Neuronal stem cell (in vitro differentiated cells): ENCODE measurements around the gene PAQR7.

Source experiments
- DNase-seq: peaks from one replicate; pipeline ENCODE4 v3.0.0-alpha.2; 2013; ENCODE audit warnings: low spot score
- H2AFZ ChIP-seq: one replicate; pipeline ENCODE4 v1.6.1; 2013; ENCODE audit warnings: mild to moderate bottlenecking, low read length, inconsistent platforms
- H2AK5ac ChIP-seq: 2 replicates; pipeline ENCODE4 v1.6.1; 2013; ENCODE audit warnings: low read depth, mild to moderate bottlenecking, inconsistent platforms, low read length, moderate library complexity, mixed read lengths
- H2BK120ac ChIP-seq: 2 replicates; pipeline ENCODE4 v1.6.1; 2013; ENCODE audit warnings: low read depth, mild to moderate bottlenecking, inconsistent platforms, low read length, moderate library complexity, mixed read lengths
- H2BK12ac ChIP-seq: one replicate; pipeline ENCODE4 v1.6.1; 2013; ENCODE audit warnings: low read length, inconsistent platforms
- H2BK15ac ChIP-seq: 2 replicates; pipeline ENCODE4 v1.6.1; 2013; ENCODE audit warnings: mild to moderate bottlenecking, low read length, inconsistent platforms, mixed read lengths
- H2BK5ac ChIP-seq: one replicate; pipeline ENCODE4 v1.6.1; 2013; ENCODE audit warnings: inconsistent platforms, mild to moderate bottlenecking, low read length, moderate library complexity
- H3K14ac ChIP-seq: one replicate; pipeline ENCODE4 v1.6.1; 2013; ENCODE audit warnings: low read length, inconsistent platforms
- H3K18ac ChIP-seq: 2 replicates; pipeline ENCODE4 v1.6.1; 2013; ENCODE audit warnings: low read length, inconsistent platforms
- H3K23ac ChIP-seq: 2 replicates; pipeline ENCODE4 v1.6.1; 2013; ENCODE audit warnings: low read depth, mild to moderate bottlenecking, mixed read lengths, low read length, inconsistent platforms; ENCODE audit not compliant: poor library complexity
- H3K27ac ChIP-seq: replicated peaks from 3 replicates; pipeline ENCODE4 v1.5.1; 2013; ENCODE audit warnings: low read length, inconsistent platforms
- H3K27me3 ChIP-seq, 3 experiments: 2 replicates each; pipeline ENCODE4 v1.6.1; 2013; ENCODE audit warnings: low read length in 3 of 3, mild to moderate bottlenecking in 2 of 3, inconsistent platforms in 1 of 3, low read depth in 1 of 3, mixed read lengths in 1 of 3, moderate library complexity in 1 of 3; ENCODE audit not compliant: control insufficient read depth in 3 of 3, insufficient read depth in 3 of 3
- H3K36me3 ChIP-seq, 2 donors: replicated peaks in 1 of 2; 2 replicates each; pipeline ENCODE4 v1.6.1; 2013; ENCODE audit warnings: low read length in 2 of 2; ENCODE audit not compliant: control insufficient read depth in 2 of 2, insufficient read depth in 2 of 2
- H3K4ac ChIP-seq: 2 replicates; pipeline ENCODE4 v1.6.1; 2013; ENCODE audit warnings: inconsistent platforms, mild to moderate bottlenecking, low read length, moderate library complexity
- H3K4me1 ChIP-seq, 2 donors: 1 replicate in 1 of 2; 2 replicates in 1 of 2; pipeline ENCODE4 v1.6.1; 2013; ENCODE audit warnings: low read length in 2 of 2, low read depth in 1 of 2; ENCODE audit not compliant: control insufficient read depth in 2 of 2, insufficient read depth in 1 of 2
- H3K4me2 ChIP-seq: one replicate; pipeline ENCODE4 v1.6.1; 2013; ENCODE audit warnings: mild to moderate bottlenecking, low read length, inconsistent platforms; ENCODE audit not compliant: insufficient read depth, poor library complexity, severe bottlenecking
- H3K4me3 ChIP-seq, 2 donors: 2 replicates each; pipeline ENCODE4 v1.5.1; 2013; ENCODE audit warnings: low read length in 2 of 2, mild to moderate bottlenecking in 2 of 2, inconsistent platforms in 1 of 2, moderate library complexity in 1 of 2
- H3K79me1 ChIP-seq: one replicate; pipeline ENCODE4 v1.6.1; 2013; ENCODE audit warnings: low read depth, mild to moderate bottlenecking, inconsistent platforms, low read length, moderate library complexity
- H3K9ac ChIP-seq: one replicate; pipeline ENCODE4 v1.6.1; 2013; ENCODE audit warnings: mild to moderate bottlenecking, low read depth, low read length, inconsistent platforms; ENCODE audit not compliant: poor library complexity
- H3K9me3 ChIP-seq, 2 donors: replicated peaks in 1 of 2; 2 replicates each; pipeline versions ENCODE3 to v1.6.1; 2013; ENCODE audit warnings: low read length in 2 of 2, mild to moderate bottlenecking in 2 of 2, inconsistent platforms in 1 of 2, low read depth in 1 of 2, mixed read lengths in 1 of 2, moderate library complexity in 1 of 2; ENCODE audit not compliant: control insufficient read depth in 2 of 2, insufficient read depth in 1 of 2
- H4K8ac ChIP-seq: one replicate; pipeline ENCODE4 v1.6.1; 2013; ENCODE audit warnings: low read depth, mild to moderate bottlenecking, inconsistent platforms, low read length, moderate library complexity
- H4K91ac ChIP-seq: one replicate; pipeline ENCODE4 v1.6.1; 2013; ENCODE audit warnings: low read length, low read depth, mild to moderate bottlenecking, inconsistent platforms; ENCODE audit not compliant: poor library complexity
- WGBS, 2 donors: extraction: QIAGEN DNeasy Blood & Tissue Kit; methylation state at CpG; one replicate each; pipeline ENCODE4 v1.1.7; 2013; ENCODE audit warnings: missing lambda C conversion rate in 2 of 2, mixed read lengths in 1 of 2; ENCODE audit not compliant: insufficient read length in 2 of 2, insufficient replicate concordance in 1 of 2; ENCODE audit errors: extremely low coverage in 2 of 2; 5-methylcytosine and 5-hydroxymethylcytosine counted together

The PAQR7 gene

GRCh38 chr1:25828491-25828890 is 47.0 kb downstream of the PAQR7 start:
- Histone ChIP-seq H4K91ac (no peak overlapping the region), H3K79me1 (no peaks in the 10 kb centered on the region), H3K4me3 (no peak overlapping the region), H2AFZ (no peak overlapping the region), H3K4me2 (no peak overlapping the region), H4K8ac (no peak overlapping the region), H2BK5ac (no peak overlapping the region), H2BK15ac (no peak overlapping the region), H3K4me1 (no peaks in the 10 kb centered on the region), H3K9me3 (no peaks in the 10 kb centered on the region), H3K14ac (no peak overlapping the region), H2AK5ac (no peak overlapping the region), H3K4ac (no peak overlapping the region), H2BK12ac (no peak overlapping the region), H3K23ac (no peak overlapping the region), H3K9ac (no peak overlapping the region), H3K27me3 (no peaks in the 10 kb centered on the region), H2BK120ac (no peak overlapping the region), H3K36me3 (peaks cover 35 to 96% of the 10 kb centered on the region in 2 donors), H3K27ac (no peak overlapping the region), H3K18ac (no peak overlapping the region)
- WGBS, 2 donors: no CpG with 5 or more reads among the region's 3 CpGs
- DNase-seq: no peak

GRCh38 chr1:25826571-25826970 is 48.9 kb downstream of the PAQR7 start:
- Histone ChIP-seq H2BK15ac (no peak overlapping the region), H4K8ac (no peak overlapping the region), H2BK120ac (no peak overlapping the region), H3K4me3 (peak overlapping the region in 1 of 2 donors; percentile 16), H2AK5ac (no peak overlapping the region), H3K23ac (no peak overlapping the region), H3K4me2 (no peak overlapping the region), H3K14ac (no peak overlapping the region), H2BK12ac (no peak overlapping the region), H2AFZ (no peak overlapping the region), H3K18ac (no peak overlapping the region), H3K9me3 (no peaks in the 10 kb centered on the region), H3K9ac (no peak overlapping the region), H3K27ac (no peak overlapping the region), H2BK5ac (no peak overlapping the region), H3K4me1 (no peaks in the 10 kb centered on the region), H3K36me3 (peaks cover 25 to 81% of the 10 kb centered on the region in 2 donors), H3K4ac (no peak overlapping the region), H3K79me1 (no peaks in the 10 kb centered on the region), H4K91ac (no peak overlapping the region), H3K27me3 (no peaks in the 10 kb centered on the region)
- no peak for DNase-seq
- no CpG with 5 or more reads among the region's 10 CpGs for WGBS, 2 donors

- Histone ChIP-seq H2AFZ (no peak overlapping the region), H4K8ac (no peak overlapping the region), H2BK12ac (no peak overlapping the region), H3K14ac (no peak overlapping the region), H3K4me3 (no peak overlapping the region), H3K4ac (no peak overlapping the region), H3K36me3 (peaks cover 21 to 72% of the 10 kb centered on the region in 2 donors), H3K27me3 (no peaks in the 10 kb centered on the region), H2BK5ac (no peak overlapping the region), H3K27ac (no peak overlapping the region), H3K9me3 (no peaks in the 10 kb centered on the region), H2BK120ac (no peak overlapping the region), H2BK15ac (no peak overlapping the region), H3K23ac (no peak overlapping the region), H3K9ac (no peak overlapping the region), H3K18ac (no peak overlapping the region), H3K79me1 (peaks cover 4% of the 10 kb centered on the region), H2AK5ac (no peak overlapping the region), H3K4me1 (peaks cover 5 to 9% of the 10 kb centered on the region in 2 donors), H3K4me2 (no peak overlapping the region), H4K91ac (no peak overlapping the region)
- no peak for DNase-seq
- WGBS, 2 donors: no CpG with 5 or more reads among the region's 2 CpGs
Observed at GRCh38 chr1:25825605-25826004, 49.9 kb downstream of the PAQR7 start.

GRCh38 chr1:25821630-25822091 is 53.8 kb downstream of the PAQR7 start:
- no peak overlapping the region for H2BK120ac ChIP-seq
- no peak overlapping the region for H4K8ac ChIP-seq
- H3K9ac ChIP-seq: no peak overlapping the region
- H3K27me3 ChIP-seq: no peaks in the 10 kb centered on the region
- H2BK15ac ChIP-seq: no peak overlapping the region
- H2BK5ac ChIP-seq: no peak overlapping the region
- no peak overlapping the region for H3K4ac ChIP-seq
- H3K36me3 ChIP-seq: peaks cover 6 to 38% of the 10 kb centered on the region in 2 donors
- H3K14ac ChIP-seq: no peak overlapping the region
- no peak overlapping the region for H2BK12ac ChIP-seq
- no peak overlapping the region for H3K18ac ChIP-seq
- DNase-seq: no peak
- no peak overlapping the region for H3K27ac ChIP-seq
- H3K4me3 ChIP-seq: no peak overlapping the region
- H3K23ac ChIP-seq: no peak overlapping the region
- H2AK5ac ChIP-seq: no peak overlapping the region
- no peak overlapping the region for H3K4me2 ChIP-seq
- H3K79me1 ChIP-seq: peaks cover 7% of the 10 kb centered on the region
- no peaks in the 10 kb centered on the region for H3K9me3 ChIP-seq
- peaks cover 10 to 18% of the 10 kb centered on the region in 2 donors for H3K4me1 ChIP-seq
- no peak overlapping the region for H4K91ac ChIP-seq
- H2AFZ ChIP-seq: no peak overlapping the region
- no CpG with 5 or more reads among the region's 5 CpGs for WGBS, 2 donors
